ENCODE data around the gene TMEM161A. TPM values are rescaled to one million over a fixed set of nuclear protein-coding genes. Genes with fewer than 3 reads are reported as not detected.

TMEM161A gene
- total RNA-seq, 6 experiments from 2014 or later = 20.5 to 27.9 (median 25.4) TPM

GRCh38 chr19:19145684-19146608 is 7.7 kb upstream of the TMEM161A start:
- peak; percentile 34 for DNase-seq
- no peaks in the 10 kb centered on the region for H3K4me1 Mint-ChIP-seq (ENCODE audit: low read depth)
- TF ChIP-seq, protein P1, sequence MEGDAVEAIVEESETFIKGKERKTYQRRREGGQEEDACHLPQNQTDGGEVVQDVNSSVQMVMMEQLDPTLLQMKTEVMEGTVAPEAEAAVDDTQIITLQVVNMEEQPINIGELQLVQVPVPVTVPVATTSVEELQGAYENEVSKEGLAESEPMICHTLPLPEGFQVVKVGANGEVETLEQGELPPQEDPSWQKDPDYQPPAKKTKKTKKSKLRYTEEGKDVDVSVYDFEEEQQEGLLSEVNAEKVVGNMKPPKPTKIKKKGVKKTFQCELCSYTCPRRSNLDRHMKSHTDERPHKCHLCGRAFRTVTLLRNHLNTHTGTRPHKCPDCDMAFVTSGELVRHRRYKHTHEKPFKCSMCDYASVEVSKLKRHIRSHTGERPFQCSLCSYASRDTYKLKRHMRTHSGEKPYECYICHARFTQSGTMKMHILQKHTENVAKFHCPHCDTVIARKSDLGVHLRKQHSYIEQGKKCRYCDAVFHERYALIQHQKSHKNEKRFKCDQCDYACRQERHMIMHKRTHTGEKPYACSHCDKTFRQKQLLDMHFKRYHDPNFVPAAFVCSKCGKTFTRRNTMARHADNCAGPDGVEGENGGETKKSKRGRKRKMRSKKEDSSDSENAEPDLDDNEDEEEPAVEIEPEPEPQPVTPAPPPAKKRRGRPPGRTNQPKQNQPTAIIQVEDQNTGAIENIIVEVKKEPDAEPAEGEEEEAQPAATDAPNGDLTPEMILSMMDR (IDR thresholded peaks at IDR 0.05) = peak; percentile 96
- H3K36me3 Mint-ChIP-seq (ENCODE audit: low read depth) = no peaks in the 10 kb centered on the region
- H3K27ac Mint-ChIP-seq = 0 out of 2 replicates have a peak overlapping the region, but pooled peaks have one; percentile 31
- H3K4me3 Mint-ChIP-seq = no peak overlapping the region
- H3K27me3 Mint-ChIP-seq (ENCODE audit: insufficient read depth) = peaks cover 2% of the 10 kb centered on the region; the same call in 1 of the 2 replicates
- H3K9me3 Mint-ChIP-seq = no peaks in the 10 kb centered on the region

- Mint-ChIP-seq H3K36me3 (ENCODE audit: low read depth) (no peaks in the 10 kb centered on the region), H3K9me3 (no peaks in the 10 kb centered on the region), H3K27ac (no peak overlapping the region), H3K4me3 (no peak overlapping the region), H3K27me3 (ENCODE audit: insufficient read depth) (peaks cover 2% of the 10 kb centered on the region; the same call in 1 of the 2 replicates), H3K4me1 (ENCODE audit: low read depth) (no peaks in the 10 kb centered on the region)
- DNase-seq = no peak
- TF ChIP-seq, protein P1 (IDR thresholded peaks at IDR 0.05) = no peak
Observed at GRCh38 chr19:19145281-19145680, 7.0 kb upstream of the TMEM161A start.

DNA sequence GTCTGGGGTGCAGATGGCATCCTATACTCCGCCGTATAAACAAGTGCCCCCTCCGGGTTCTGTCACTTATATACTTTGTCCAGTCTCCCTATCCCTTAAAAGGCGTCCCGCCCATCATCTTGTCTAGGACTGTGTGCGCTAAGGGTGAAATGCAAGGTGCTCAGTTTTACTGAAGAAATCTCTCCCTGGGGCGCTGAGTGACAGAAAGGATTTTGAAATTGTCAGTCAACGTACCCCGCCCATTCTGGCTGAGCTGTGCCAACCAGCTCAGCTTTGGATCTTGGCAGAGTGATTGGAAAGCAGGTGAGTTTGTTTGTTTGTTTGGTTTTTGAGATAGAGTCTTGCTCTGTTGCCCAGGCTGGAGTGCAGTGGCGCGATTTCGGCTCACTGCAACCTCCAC is 4.1 kb upstream of the TMEM161A start:
- no peak overlapping the region for H3K4me3 Mint-ChIP-seq
- TF ChIP-seq, protein P1 (IDR thresholded peaks at IDR 0.05) = no peak
- peaks cover 3% of the 10 kb centered on the region for H3K27me3 Mint-ChIP-seq (ENCODE audit: insufficient read depth)
- H3K9me3 Mint-ChIP-seq = no peaks in the 10 kb centered on the region
- no peak overlapping the region for H3K27ac Mint-ChIP-seq
- peaks cover 14% of the 10 kb centered on the region for H3K4me1 Mint-ChIP-seq (ENCODE audit: low read depth)
- no peaks in the 10 kb centered on the region for H3K36me3 Mint-ChIP-seq (ENCODE audit: low read depth)
- DNase-seq = no peak

- no peak overlapping the region for H3K4me3 Mint-ChIP-seq
- H3K27me3 Mint-ChIP-seq (ENCODE audit: insufficient read depth) = peaks cover 3% of the 10 kb centered on the region
- H3K9me3 Mint-ChIP-seq = no peaks in the 10 kb centered on the region
- no peak overlapping the region for H3K27ac Mint-ChIP-seq
- peaks cover 17% of the 10 kb centered on the region for H3K4me1 Mint-ChIP-seq (ENCODE audit: low read depth)
- no peak for DNase-seq
- H3K36me3 Mint-ChIP-seq (ENCODE audit: low read depth) = no peaks in the 10 kb centered on the region
- TF ChIP-seq, protein P1 (IDR thresholded peaks at IDR 0.05) = no peak
Observed at GRCh38 chr19:19140476-19140875, 2.2 kb upstream of the TMEM161A start.

DNA sequence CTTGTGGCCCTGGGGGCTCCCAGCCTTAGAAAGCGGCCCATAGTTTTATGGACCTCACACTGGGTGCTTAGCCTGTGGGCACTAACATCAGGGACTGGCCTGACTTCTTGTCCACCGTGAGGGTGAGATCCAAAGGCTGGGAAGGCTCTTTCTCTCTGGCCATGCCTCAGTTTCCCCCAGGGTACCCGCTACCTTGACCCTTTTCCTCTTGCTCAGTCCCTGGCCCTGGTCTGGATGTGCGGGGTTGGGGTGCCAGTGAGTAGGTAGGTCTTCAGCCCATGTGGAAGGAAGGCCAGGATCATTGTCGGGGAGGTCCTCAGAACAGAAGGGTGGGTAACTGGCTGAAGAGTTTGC is 1.6 kb upstream of the TMEM161A start:
- H3K4me1 Mint-ChIP-seq (ENCODE audit: low read depth) = peaks cover 17% of the 10 kb centered on the region
- TF ChIP-seq, protein P1 (IDR thresholded peaks at IDR 0.05) = peak; percentile 70
- H3K9me3 Mint-ChIP-seq = no peaks in the 10 kb centered on the region
- peaks cover 3% of the 10 kb centered on the region for H3K27me3 Mint-ChIP-seq (ENCODE audit: insufficient read depth)
- DNase-seq = no peak
- no peak overlapping the region for H3K27ac Mint-ChIP-seq
- no peak overlapping the region for H3K4me3 Mint-ChIP-seq
- no peaks in the 10 kb centered on the region for H3K36me3 Mint-ChIP-seq (ENCODE audit: low read depth)

Data from HFFc6 (cell line).